ENCODE measurements around the gene MYO10.

- TF ChIP-seq CTCF (IDR thresholded peaks at IDR 0.05; ENCODE audit: borderline replicate concordance, extremely low read depth, low read length, poor library complexity, severe bottlenecking), result no peak
- TF ChIP-seq EZH2 (IDR thresholded peaks at IDR 0.05; ENCODE audit: borderline replicate concordance, low read depth, low read length, severe bottlenecking), result no peak
These were observed 70.9 kb downstream of the MYO10 start for GRCh38 chr5:16865151-16865550.
